HG03442 (cell line): ENCODE measurements around the gene DIP2C.
A peak's percentile ranks its signal among the peaks of the same experiment; 100 is the strongest.

Experiments
- ATAC-seq: cut with Tn5 transposase; IDR thresholded peaks from one replicate; pipeline ENCODE4 v1.9.1; 2021; ENCODE audit warnings: mild to moderate bottlenecking, moderate library complexity; ENCODE audit not compliant: unreplicated experiment

The DIP2C gene

GRCh38 chr10:299512-299911 is 390.0 kb downstream of the DIP2C start:
- no peak for ATAC-seq

- no peak for ATAC-seq
Measured at GRCh38 chr10:298033-298432, 391.4 kb downstream of the DIP2C start.

- ATAC-seq, result no peak
Measured at GRCh38 chr10:297567-297966, 391.9 kb downstream of the DIP2C start.

- no peak for ATAC-seq
Measured at GRCh38 chr10:293636-294035, 395.8 kb downstream of the DIP2C start.

GRCh38 chr10:290026-290725 is 399.3 kb downstream of the DIP2C start:
- ATAC-seq, result no peak

- ATAC-seq, result no peak
Measured at GRCh38 chr10:289581-289980, 399.9 kb downstream of the DIP2C start.

- no peak for ATAC-seq
Measured at GRCh38 chr10:288316-289200, 400.9 kb downstream of the DIP2C start.

- no peak for ATAC-seq
Measured at GRCh38 chr10:287814-288213, 401.7 kb downstream of the DIP2C start.

GRCh38 chr10:287026-287709 is 402.3 kb downstream of the DIP2C start:
- no peak for ATAC-seq

GRCh38 chr10:285216-285615 is 404.3 kb downstream of the DIP2C start:
- no peak for ATAC-seq

- peak; percentile 87 for ATAC-seq
Measured at GRCh38 chr10:283916-284356, 405.5 kb downstream of the DIP2C start.

- ATAC-seq, result no peak
Measured at GRCh38 chr10:283140-283479, 406.4 kb downstream of the DIP2C start.

GRCh38 chr10:282294-283139 is 407.0 kb downstream of the DIP2C start:
- ATAC-seq, result peak; percentile 41

GRCh38 chr10:279655-280054 is 409.8 kb downstream of the DIP2C start:
- ATAC-seq, result no peak

- ATAC-seq, result no peak
Measured at GRCh38 chr10:279232-279631, 410.2 kb downstream of the DIP2C start.

- no peak for ATAC-seq
Measured at GRCh38 chr10:278707-279106, 410.8 kb downstream of the DIP2C start.

GRCh38 chr10:277963-278362 is 411.5 kb downstream of the DIP2C start:
- no peak for ATAC-seq

GRCh38 chr10:275680-276079 is 413.8 kb downstream of the DIP2C start:
- no peak for ATAC-seq

- no peak for ATAC-seq
Measured at GRCh38 chr10:274866-275265, 414.6 kb downstream of the DIP2C start.

GRCh38 chr10:273088-273487 is 416.4 kb downstream of the DIP2C start:
- no peak for ATAC-seq

GRCh38 chr10:271722-272121 is 417.7 kb downstream of the DIP2C start:
- no peak for ATAC-seq
